ENCODE data around the gene BAG2.

DNA sequence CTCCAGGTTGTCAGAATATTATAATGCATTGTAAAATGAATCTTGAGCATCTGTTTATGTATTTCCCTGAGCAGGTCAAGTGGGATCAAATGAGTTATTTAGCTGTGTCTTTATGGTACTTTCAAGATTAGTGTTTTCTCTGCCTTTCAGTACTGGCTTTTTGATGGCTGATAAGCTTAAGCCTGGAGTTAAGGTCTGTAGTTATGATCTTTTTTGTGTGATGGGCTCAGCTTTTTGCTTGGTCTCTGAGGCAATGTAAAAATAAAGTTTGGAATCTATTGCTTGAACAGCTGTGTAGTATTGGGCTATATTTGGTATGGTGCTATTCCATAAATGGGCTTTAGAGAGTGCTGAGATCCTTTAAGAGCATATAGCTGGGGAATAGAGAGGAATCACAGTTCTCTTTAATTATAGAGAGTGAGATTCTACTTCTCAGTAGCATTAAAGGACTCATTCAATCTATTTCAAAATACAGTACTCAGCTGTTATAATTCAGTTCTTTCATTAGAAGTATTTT is 41.4 kb upstream of the BAG2 start:
- TF ChIP-seq, protein P1, sequence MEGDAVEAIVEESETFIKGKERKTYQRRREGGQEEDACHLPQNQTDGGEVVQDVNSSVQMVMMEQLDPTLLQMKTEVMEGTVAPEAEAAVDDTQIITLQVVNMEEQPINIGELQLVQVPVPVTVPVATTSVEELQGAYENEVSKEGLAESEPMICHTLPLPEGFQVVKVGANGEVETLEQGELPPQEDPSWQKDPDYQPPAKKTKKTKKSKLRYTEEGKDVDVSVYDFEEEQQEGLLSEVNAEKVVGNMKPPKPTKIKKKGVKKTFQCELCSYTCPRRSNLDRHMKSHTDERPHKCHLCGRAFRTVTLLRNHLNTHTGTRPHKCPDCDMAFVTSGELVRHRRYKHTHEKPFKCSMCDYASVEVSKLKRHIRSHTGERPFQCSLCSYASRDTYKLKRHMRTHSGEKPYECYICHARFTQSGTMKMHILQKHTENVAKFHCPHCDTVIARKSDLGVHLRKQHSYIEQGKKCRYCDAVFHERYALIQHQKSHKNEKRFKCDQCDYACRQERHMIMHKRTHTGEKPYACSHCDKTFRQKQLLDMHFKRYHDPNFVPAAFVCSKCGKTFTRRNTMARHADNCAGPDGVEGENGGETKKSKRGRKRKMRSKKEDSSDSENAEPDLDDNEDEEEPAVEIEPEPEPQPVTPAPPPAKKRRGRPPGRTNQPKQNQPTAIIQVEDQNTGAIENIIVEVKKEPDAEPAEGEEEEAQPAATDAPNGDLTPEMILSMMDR (optimal IDR thresholded peaks at IDR 0.05 in 1 of 3, IDR thresholded peaks at IDR 0.05 in 1 of 3, conservative IDR thresholded peaks at IDR 0.05 in 1 of 3; ENCODE audit: extremely low read depth in 1 of 3, insufficient read depth in 2 of 3, low read length in 3 of 3), result no peak
- TF ChIP-seq EZH2 (IDR thresholded peaks at IDR 0.05; ENCODE audit: low read length), result no peak
